CD4-positive, CD25-positive, alpha-beta regulatory T cell (primary cell): ENCODE data around the gene GALNT10. TPM values are rescaled to one million over a fixed set of nuclear protein-coding genes. Genes with fewer than 3 reads are reported as not detected.

Experiments
- ATAC-seq, 2 donors: fragments of 150-1000 bp; cut with Tn5 transposase; one replicate each; pipeline ENCODE4 v1.10.0; 2021; ENCODE audit warnings: low read depth in 2 of 2, moderate number of reproducible peaks in 2 of 2, moderate library complexity in 1 of 2
- DNase-seq, 3 donors: peaks; one replicate each; pipeline versions ENCODE4 v3.0.0 to v3.0.0-alpha.2; 2012 to 2022; ENCODE audit warnings: mixed read lengths in 1 of 3
- H3K27ac ChIP-seq: one replicate; pipeline ENCODE4 v1.7.0; 2013; ENCODE audit warnings: mild to moderate bottlenecking, low read length; ENCODE audit not compliant: insufficient read depth, poor library complexity, severe bottlenecking
- H3K27me3 ChIP-seq: one replicate; pipeline ENCODE4 v1.7.0; 2013; ENCODE audit warnings: low read length; ENCODE audit not compliant: control insufficient read depth, insufficient read depth
- H3K36me3 ChIP-seq: one replicate; pipeline ENCODE4 v1.7.0; 2013; ENCODE audit warnings: mild to moderate bottlenecking, low read length, moderate library complexity; ENCODE audit not compliant: control insufficient read depth, insufficient read depth
- H3K4me1 ChIP-seq: 2 replicates; pipeline ENCODE4 v1.7.0; 2013; ENCODE audit warnings: mild to moderate bottlenecking, low read length; ENCODE audit not compliant: insufficient read depth, control insufficient read depth, poor library complexity, severe bottlenecking
- H3K4me3 ChIP-seq: one replicate; pipeline ENCODE4 v1.7.0; 2013; ENCODE audit warnings: low read depth, mild to moderate bottlenecking, low read length, moderate library complexity
- H3K9me3 ChIP-seq, 2 experiments: 1 replicate in 1 of 2; 2 replicates in 1 of 2; pipeline ENCODE4 v1.7.0; 2013; ENCODE audit warnings: low read length in 2 of 2, mild to moderate bottlenecking in 1 of 2, moderate library complexity in 1 of 2; ENCODE audit not compliant: control insufficient read depth in 2 of 2
- H3K27ac Mint-ChIP-seq, 3 donors: one replicate each; pipeline ENCODE4 v1.8.0; 2020 to 2022; ENCODE audit warnings: mild to moderate bottlenecking in 3 of 3, mixed read lengths in 3 of 3, moderate library complexity in 2 of 3
- H3K27me3 Mint-ChIP-seq: one replicate; pipeline ENCODE4 v1.8.0; 2022; ENCODE audit warnings: mild to moderate bottlenecking, mixed read lengths
- H3K36me3 Mint-ChIP-seq: one replicate; pipeline ENCODE4 v1.8.0; 2020; ENCODE audit warnings: mixed read lengths
- H3K4me1 Mint-ChIP-seq, 4 donors: one replicate each; pipeline ENCODE4 v1.8.0; 2020 to 2022; ENCODE audit warnings: mixed read lengths in 4 of 4, mild to moderate bottlenecking in 1 of 4
- H3K4me3 Mint-ChIP-seq, 4 donors: one replicate each; pipeline ENCODE4 v1.8.0; 2020 to 2022; ENCODE audit warnings: mild to moderate bottlenecking in 4 of 4, mixed read lengths in 4 of 4, moderate library complexity in 3 of 4
- H3K9me3 Mint-ChIP-seq, 7 donors: one replicate each; pipeline ENCODE4 v1.8.0; 2020 to 2022; ENCODE audit warnings: mixed read lengths in 7 of 7, mild to moderate bottlenecking in 3 of 7, moderate library complexity in 2 of 7
- polyA plus RNA-seq, 4 donors: library from polyadenylated mRNA; unstranded; fragments of 300-500 nt; fragmentation: Illumina TruSeq; gene quantifications; one replicate each; pipeline ENCODE4 v1.2.3, GENCODE V29; 2021
- total RNA-seq: library from RNA; stranded (reverse); gene quantifications from one replicate; pipeline ENCODE4 v1.2.3, GENCODE V29; 2022

The GALNT10 gene
- total and polyA plus RNA-seq, 5 donors from 2014 or later = 8.4 to 43.4 (median 15.9) TPM

DNA sequence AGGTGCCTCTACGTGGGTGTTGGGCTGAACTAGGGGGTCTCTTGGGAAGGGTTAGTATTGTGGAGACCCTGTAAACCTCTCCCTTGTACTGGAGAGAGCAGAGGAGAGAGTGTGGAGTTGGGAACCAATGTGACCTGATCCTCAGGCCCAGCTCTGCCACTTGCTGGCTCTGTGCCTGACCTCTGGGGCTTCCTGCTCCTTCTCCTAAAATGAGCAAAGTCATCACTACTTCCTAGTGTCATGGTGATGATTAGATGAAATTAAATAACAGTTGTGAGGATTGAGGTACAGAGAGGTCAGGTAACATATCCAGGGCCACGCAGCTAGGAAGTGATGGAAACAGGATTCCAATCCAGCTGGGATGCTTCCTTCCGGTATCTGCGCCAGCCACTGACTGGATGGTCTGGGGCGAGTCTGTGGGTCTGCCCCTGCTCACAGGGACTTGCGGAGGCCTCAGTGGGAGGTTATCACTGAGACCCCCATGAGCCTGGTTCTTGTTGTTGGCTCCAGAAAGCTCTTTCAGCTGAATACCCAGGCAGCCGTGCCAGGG, 9.2 kb downstream of the GALNT10 start:
- Histone ChIP-seq H3K4me3 (no peak overlapping the region), H3K9me3 (no peaks in the 10 kb centered on the region), H3K36me3 (peaks cover 17% of the 10 kb centered on the region), H3K27me3 (no peaks in the 10 kb centered on the region), H3K27ac (no peak overlapping the region), H3K4me1 (peaks cover 44% of the 10 kb centered on the region)
- H3K4me3 Mint-ChIP-seq = no peak overlapping the region
- no peaks in the 10 kb centered on the region for H3K27me3 Mint-ChIP-seq
- no peak for DNase-seq
- ATAC-seq = no peak
- no peaks in the 10 kb centered on the region for H3K9me3 Mint-ChIP-seq
- H3K36me3 Mint-ChIP-seq = peaks cover 28% of the 10 kb centered on the region
- H3K4me1 Mint-ChIP-seq = peaks cover 28 to 78% (median 56%) of the 10 kb centered on the region in 4 donors
- peak overlapping the region in 2 of 3 donors; percentile 54 to 89 for H3K27ac Mint-ChIP-seq

GRCh38 chr5:154200221-154200620, 9.7 kb downstream of the GALNT10 start:
- Mint-ChIP-seq H3K27ac (peak overlapping the region in 2 of 3 donors; percentile 32 to 41), H3K27me3 (no peaks in the 10 kb centered on the region), H3K4me3 (no peak overlapping the region), H3K4me1 (peaks cover 28 to 77% (median 56%) of the 10 kb centered on the region in 4 donors), H3K36me3 (peaks cover 28% of the 10 kb centered on the region), H3K9me3 (no peaks in the 10 kb centered on the region)
- Histone ChIP-seq H3K27me3 (no peaks in the 10 kb centered on the region), H3K9me3 (no peaks in the 10 kb centered on the region), H3K4me3 (no peak overlapping the region), H3K4me1 (peaks cover 44% of the 10 kb centered on the region), H3K27ac (no peak overlapping the region), H3K36me3 (peaks cover 18% of the 10 kb centered on the region)
- ATAC-seq = no peak
- DNase-seq = no peak

DNA sequence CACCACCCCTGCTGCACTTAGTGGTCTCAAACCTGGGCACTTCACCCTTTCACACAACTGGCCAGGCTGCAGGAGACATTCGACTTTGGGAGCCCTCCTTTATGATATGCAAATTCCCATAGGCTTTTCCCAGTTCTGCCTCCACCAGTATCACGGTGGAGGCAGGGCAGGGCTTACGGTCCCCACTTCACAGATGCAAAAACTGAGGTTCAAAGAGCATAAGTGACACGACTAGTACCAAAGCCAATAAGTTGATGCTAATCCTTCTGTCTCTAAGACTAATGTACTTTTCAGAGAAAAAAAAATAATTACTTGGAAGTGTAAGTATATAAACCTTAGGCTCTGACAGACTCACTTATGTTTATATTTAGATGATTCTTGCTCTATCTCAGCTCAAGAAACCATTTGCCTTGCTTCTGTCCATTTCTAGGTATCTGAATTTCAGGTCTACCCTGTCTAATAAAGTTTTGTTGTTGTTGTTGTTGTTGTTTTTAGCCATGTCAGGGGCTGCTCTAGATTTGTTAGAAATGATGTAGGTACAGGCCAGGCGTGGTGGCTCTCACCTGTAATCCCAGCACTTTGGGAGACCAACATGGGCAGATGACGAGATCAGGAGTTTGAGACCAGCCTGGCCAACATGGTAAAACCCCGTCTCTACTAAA, 10.7 kb downstream of the GALNT10 start:
- peaks cover 28 to 78% (median 55%) of the 10 kb centered on the region in 4 donors for H3K4me1 Mint-ChIP-seq
- Histone ChIP-seq H3K36me3 (peaks cover 17% of the 10 kb centered on the region), H3K4me3 (no peak overlapping the region), H3K9me3 (no peaks in the 10 kb centered on the region), H3K27me3 (no peaks in the 10 kb centered on the region), H3K4me1 (peaks cover 44% of the 10 kb centered on the region), H3K27ac (no peak overlapping the region)
- no peak for ATAC-seq
- peaks cover 31% of the 10 kb centered on the region for H3K36me3 Mint-ChIP-seq
- peak overlapping the region in 1 of 4 donors; percentile 3 for H3K4me3 Mint-ChIP-seq
- no peaks in the 10 kb centered on the region for H3K9me3 Mint-ChIP-seq
- H3K27me3 Mint-ChIP-seq = no peaks in the 10 kb centered on the region
- DNase-seq = no peak
- H3K27ac Mint-ChIP-seq = peak overlapping the region; percentile 43 to 92 (median 89)

GRCh38 chr5:154202379-154203260, 12.1 kb downstream of the GALNT10 start:
- peak overlapping the region; percentile 1 to 75 (median 68) for H3K4me3 Mint-ChIP-seq
- no peaks in the 10 kb centered on the region for H3K27me3 ChIP-seq
- peaks cover 13% of the 10 kb centered on the region for H3K36me3 ChIP-seq
- H3K27ac Mint-ChIP-seq = peak overlapping the region; percentile 79 to 92 (median 89)
- H3K4me1 Mint-ChIP-seq = peaks cover 18 to 64% (median 45%) of the 10 kb centered on the region in 4 donors
- H3K36me3 Mint-ChIP-seq = peaks cover 38% of the 10 kb centered on the region
- H3K9me3 ChIP-seq = no peaks in the 10 kb centered on the region
- DNase-seq = peak; percentile 7 to 77 (median 41)
- peak; percentile 77 for ATAC-seq
- H3K27ac ChIP-seq = peak overlapping the region; percentile 74
- H3K4me1 ChIP-seq = peaks cover 32% of the 10 kb centered on the region
- no peaks in the 10 kb centered on the region for H3K27me3 Mint-ChIP-seq
- H3K9me3 Mint-ChIP-seq = no peaks in the 10 kb centered on the region
- H3K4me3 ChIP-seq = peak overlapping the region; percentile 68

- H3K4me1 Mint-ChIP-seq = peaks cover 19 to 50% (median 35%) of the 10 kb centered on the region in 4 donors
These were observed 13.5 kb downstream of the GALNT10 start for GRCh38 chr5:154203798-154204578.

GRCh38 chr5:154205441-154206117, 15.0 kb downstream of the GALNT10 start:
- Histone ChIP-seq H3K4me3 (no peak overlapping the region), H3K4me1 (peaks cover 17% of the 10 kb centered on the region), H3K36me3 (peaks cover 20% of the 10 kb centered on the region), H3K9me3 (peaks cover 0 to 5% of the 10 kb centered on the region in 2 experiments), H3K27me3 (no peaks in the 10 kb centered on the region), H3K27ac (no peak overlapping the region)
- no peak for ATAC-seq
- Mint-ChIP-seq H3K27me3 (no peaks in the 10 kb centered on the region), H3K4me1 (peaks cover 17 to 44% (median 31%) of the 10 kb centered on the region in 4 donors), H3K27ac (peak overlapping the region in 2 of 3 donors; percentile 52 to 72), H3K36me3 (peaks cover 41% of the 10 kb centered on the region), H3K4me3 (no peak overlapping the region), H3K9me3 (no peaks in the 10 kb centered on the region)
- DNase-seq = no peak

More at GRCh38 chr5:154203798-154204578, 13.5 kb downstream of the GALNT10 start:
- Histone ChIP-seq H3K4me1 (peaks cover 19% of the 10 kb centered on the region), H3K4me3 (no peak overlapping the region), H3K9me3 (peaks cover 0 to 2% of the 10 kb centered on the region in 2 experiments), H3K27me3 (no peaks in the 10 kb centered on the region), H3K36me3 (peaks cover 15% of the 10 kb centered on the region), H3K27ac (no peak overlapping the region)
- H3K4me3 Mint-ChIP-seq = peak overlapping the region in 1 of 4 donors; percentile 67
- no peak for DNase-seq
- peak overlapping the region; percentile 87 to 92 (median 89) for H3K27ac Mint-ChIP-seq
- H3K27me3 Mint-ChIP-seq = no peaks in the 10 kb centered on the region
- no peak for ATAC-seq
- H3K36me3 Mint-ChIP-seq = peaks cover 44% of the 10 kb centered on the region
- H3K9me3 Mint-ChIP-seq = no peaks in the 10 kb centered on the region
